HG03342 (cell line): ENCODE results near the gene KCNQ5.

Source experiments
- ATAC-seq: cut with Tn5 transposase; IDR thresholded peaks from one replicate; pipeline ENCODE4 v1.9.1; 2021; ENCODE audit warnings: mild to moderate bottlenecking, moderate library complexity; ENCODE audit not compliant: unreplicated experiment

Gene KCNQ5

DNA sequence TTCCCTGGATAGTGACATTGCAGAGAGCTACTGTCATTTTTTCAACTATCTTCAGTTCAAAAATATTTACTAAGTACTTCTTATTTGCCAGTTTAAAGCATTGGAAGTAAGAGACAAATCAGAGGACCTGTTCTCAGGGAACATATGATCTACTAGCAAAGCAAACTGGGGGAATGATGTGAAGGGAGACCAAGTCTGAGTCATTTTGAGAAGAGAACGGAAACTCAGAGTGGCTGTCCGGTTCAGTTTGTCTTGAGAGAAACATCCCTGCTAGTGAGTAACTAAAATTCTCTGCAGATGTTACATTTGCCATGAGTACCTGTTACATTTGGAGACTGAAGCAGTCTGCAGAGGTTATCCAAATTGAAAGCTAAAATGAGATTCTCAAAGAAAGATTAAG is 118.3 kb downstream of the KCNQ5 start:
- ATAC-seq, result peak; percentile 89

GRCh38 chr6:72741083-72741482 is 119.2 kb downstream of the KCNQ5 start:
- ATAC-seq, result no peak

DNA sequence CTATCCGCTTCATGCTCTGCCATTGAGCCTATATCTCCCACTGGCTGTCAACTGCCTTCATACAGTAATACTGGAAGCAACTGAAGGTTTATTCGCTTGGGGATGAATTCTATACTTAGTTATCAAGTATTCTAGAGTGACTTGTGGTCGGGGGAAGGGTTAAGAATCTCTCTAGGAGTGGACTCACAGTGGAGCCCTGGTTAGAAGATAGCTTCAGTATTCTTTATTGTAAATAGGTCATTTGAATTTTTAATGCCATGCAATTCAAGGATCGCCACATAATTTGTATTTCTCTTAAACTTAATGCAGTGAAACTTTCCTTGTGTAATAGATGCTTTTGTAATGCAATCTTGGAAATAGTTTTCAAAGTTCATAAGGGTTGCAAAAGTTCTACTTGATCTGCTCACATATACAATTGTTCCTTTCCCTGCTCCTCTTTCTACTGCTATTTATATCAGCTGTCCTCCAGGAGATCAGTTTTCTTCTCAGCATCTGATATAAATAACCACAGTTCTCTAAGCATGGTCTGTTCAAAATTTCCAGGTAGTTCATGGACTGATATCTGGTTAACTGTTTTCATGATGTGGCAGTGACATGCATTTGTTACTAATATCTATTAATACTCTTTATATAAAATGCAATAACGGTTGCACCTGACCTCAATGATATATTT is 120.3 kb downstream of the KCNQ5 start:
- ATAC-seq, result no peak

DNA sequence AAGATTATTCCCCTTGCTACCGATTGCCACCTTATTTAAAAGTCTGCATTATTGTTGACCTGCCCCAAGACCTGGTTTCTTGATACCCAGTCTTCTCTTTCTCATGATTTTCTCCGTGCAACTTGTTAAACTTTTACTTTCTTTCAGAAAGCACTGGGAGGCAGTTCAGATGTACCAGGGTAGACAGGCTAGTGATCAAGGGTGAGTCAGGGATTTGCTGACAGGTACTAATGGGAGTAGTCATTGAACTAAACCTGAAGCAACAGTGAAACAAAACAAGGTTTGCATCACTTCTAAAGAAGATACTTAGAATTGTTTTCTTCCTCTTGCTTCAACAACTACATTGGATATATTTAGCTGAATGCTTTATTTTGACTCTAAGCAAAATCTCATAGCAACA is 124.4 kb downstream of the KCNQ5 start:
- no peak for ATAC-seq

- no peak for ATAC-seq
These were observed 126.9 kb downstream of the KCNQ5 start for GRCh38 chr6:72748759-72749158.

DNA sequence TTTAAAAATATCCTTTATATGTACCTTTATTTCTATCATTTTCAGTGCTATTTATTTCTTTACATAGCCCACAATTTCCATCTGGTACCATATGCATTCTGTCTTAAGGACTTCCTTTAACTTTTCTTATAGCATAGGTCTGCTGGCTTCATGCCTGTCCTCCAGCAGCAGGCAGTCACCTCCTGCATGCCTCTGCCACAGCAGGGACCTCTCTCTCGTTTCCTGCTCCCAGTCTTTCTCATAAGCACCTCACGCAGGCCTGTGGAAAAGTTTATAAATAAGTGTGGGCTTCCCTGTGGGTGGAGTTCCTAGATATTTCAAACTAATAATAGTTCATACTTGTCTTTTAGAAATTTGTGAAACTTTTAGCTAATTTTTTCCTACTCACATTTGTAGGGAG is 133.9 kb downstream of the KCNQ5 start:
- ATAC-seq, result no peak

DNA sequence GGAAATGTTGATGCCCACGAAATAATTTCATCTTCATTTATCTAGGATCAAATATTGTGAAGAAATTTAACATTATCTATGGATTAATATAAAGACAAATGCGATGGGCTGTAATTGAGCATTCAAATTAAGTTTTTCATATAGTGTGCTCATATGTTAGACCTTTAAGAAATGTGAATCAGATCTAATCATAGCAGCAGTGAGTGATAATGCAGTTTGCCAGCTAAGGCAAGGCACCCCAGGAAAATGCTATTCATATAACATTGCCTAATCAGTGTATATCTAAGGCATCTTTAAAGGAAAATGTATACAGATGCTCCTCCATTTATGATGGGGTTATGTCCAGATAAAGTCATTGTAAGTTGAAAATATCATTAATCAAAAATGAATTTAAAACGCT is 135.2 kb downstream of the KCNQ5 start:
- no peak for ATAC-seq

- no peak for ATAC-seq
These were observed 136.1 kb downstream of the KCNQ5 start for GRCh38 chr6:72757926-72758325.

DNA sequence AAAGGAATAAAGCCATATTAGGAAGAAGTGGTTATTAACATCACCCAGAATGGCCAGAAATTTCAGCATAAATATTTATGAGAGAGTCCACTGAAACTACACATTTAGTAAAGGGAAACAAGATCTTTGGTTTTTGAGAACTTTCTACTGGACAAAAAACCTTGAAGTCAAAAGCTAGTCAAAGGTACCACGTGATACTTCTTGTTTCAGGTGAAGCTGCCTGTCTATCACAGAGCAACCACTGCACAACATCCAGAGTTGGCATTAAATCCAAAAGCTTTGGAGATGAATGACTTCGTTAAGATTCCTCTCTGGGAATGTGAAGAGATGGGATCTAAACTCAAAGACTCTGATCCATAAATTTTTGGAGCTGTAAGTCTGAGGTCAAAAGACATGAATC is 137.0 kb downstream of the KCNQ5 start:
- ATAC-seq, result no peak

GRCh38 chr6:72760114-72760793 is 138.4 kb downstream of the KCNQ5 start:
- no peak for ATAC-seq

DNA sequence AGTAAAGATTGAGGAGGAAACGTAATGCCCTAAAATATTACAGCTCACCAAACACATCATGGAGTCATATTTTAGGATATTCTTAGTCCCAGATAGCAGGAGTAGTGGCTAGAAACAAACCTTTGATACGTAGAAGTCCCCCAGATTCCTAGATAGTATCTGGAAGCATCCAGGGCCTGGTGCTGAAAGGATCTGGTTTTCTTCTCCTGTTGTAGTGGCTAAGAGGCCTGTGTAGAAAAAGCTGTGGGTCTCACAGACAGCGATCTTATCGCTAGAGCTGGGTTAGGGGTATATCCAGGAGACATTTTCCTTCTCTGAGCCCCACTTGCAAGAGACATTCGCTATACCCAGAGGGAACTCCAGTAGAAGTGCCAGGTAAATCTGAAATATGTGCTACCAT is 139.9 kb downstream of the KCNQ5 start:
- ATAC-seq, result no peak

- ATAC-seq, result peak; percentile 56
These were observed 147.7 kb downstream of the KCNQ5 start for GRCh38 chr6:72769459-72770125.

- no peak for ATAC-seq
These were observed 149.1 kb downstream of the KCNQ5 start for GRCh38 chr6:72770959-72771358.

GRCh38 chr6:72776456-72776855 is 154.6 kb downstream of the KCNQ5 start:
- no peak for ATAC-seq

- ATAC-seq, result no peak
These were observed 159.8 kb downstream of the KCNQ5 start for GRCh38 chr6:72781624-72782023.

DNA sequence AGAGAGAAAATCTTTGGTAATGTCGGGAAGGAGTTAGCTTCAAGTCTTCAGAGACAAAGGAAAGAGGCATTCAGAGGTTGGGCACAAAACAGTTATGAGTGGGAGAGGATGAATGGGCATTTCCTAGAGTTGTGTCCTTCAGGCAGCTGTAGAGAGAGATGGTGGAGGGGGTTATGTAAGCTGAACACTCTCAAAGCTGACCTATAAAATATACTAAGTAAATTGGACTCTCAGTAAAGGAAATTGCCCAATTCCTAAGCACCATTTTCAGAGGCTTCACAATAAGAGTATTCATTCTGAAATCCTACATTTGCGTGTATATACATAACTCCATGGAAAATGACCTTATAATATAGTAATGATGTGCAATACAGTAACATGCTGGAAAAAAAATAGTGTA is 161.2 kb downstream of the KCNQ5 start:
- ATAC-seq, result no peak

- no peak for ATAC-seq
These were observed 161.8 kb downstream of the KCNQ5 start for GRCh38 chr6:72783666-72784065.

- no peak for ATAC-seq
These were observed 162.2 kb downstream of the KCNQ5 start for GRCh38 chr6:72784071-72784470.

GRCh38 chr6:72784581-72784980 is 162.7 kb downstream of the KCNQ5 start:
- no peak for ATAC-seq

GRCh38 chr6:72787391-72788031 is 165.6 kb downstream of the KCNQ5 start:
- no peak for ATAC-seq

- ATAC-seq, result no peak
These were observed 166.3 kb downstream of the KCNQ5 start for GRCh38 chr6:72788188-72788587.

DNA sequence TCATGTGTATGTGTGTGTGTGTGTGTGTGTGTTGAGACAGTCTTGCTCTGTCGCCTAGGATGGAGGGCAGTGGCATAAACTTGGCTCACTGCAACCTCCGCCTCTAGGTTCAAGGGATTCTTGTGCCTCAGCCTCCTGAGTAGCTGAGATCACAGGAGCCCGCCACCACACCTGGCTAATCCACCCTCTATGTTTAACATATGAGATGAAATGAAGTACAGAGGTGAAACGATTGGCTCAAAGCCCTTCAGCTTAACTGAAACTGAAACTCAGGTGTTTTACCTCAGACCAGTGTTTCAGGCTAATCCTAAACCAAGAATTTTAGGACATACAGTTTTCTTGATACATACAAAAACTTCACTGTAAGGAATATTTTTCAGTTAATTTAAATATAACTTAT is 167.3 kb downstream of the KCNQ5 start:
- ATAC-seq, result no peak
